ENCODE results near the gene ADH1A.
"Not testable (repeated sequence)": the region's sequence is repeated elsewhere in the genome, so short reads cannot be mapped to it uniquely, and the experiment has no call there.

ADH1A gene

DNA sequence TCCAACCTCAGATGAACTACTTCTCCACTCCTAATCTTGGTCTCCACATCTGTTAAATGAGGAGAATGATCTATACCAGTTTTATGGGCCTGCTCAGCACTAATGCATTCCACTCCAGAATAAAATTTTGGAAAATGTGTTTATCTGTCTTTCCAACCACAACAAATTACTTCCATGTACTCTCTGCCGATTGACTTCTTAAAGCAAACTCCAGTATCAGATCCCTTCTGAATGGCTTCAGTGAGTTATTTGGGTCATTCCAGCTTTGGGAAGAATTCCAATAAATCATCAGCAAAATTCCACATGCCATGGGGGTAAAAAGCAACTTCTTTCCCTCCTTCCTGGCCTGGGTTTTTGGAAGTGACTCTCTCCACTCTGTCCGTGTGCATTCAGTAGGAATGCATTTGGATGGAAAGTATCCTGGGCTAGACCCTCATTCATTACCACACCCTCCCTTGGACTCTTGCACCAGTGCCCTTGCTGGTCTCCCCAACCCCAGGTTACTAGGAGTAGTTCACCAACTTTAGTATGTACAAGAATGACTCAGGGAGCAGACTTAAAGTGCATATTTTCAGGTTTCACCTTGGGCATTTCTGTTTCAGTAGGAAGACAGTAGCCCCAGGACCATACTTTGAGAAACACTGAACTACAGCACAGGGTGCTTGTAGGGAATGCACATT, 56.3 kb downstream of the ADH1A start:
- Mint-ChIP-seq H3K36me3 (no peaks in the 10 kb centered on the region), H3K4me1 (no peaks in the 10 kb centered on the region), H3K9me3 (peaks cover 8% of the 10 kb centered on the region), H3K27ac (no peak overlapping the region), H3K4me3 (no peak overlapping the region)
- ATAC-seq (no peak), DNase-seq (ENCODE audit: low spot score in 2 of 2) (no peak)

DNA sequence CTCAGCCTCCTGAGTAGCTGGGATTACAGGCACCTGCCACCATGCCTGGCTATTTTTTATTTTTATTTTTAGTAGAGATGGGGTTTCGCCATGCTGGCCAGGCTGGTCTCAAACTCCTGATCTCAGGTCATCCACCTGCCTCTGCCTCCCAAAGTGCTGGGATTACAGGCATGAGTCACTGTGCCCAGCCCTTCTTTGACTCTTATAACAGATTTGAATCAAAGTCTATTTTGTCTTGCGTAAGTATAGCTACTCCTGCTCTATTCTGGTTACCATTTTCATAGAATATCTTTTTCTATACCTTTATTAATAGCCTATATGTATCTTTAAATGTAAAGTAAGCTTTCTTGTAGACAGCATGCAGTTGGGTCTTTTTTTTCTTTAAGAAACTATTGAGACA, 57.4 kb downstream of the ADH1A start:
- DNase-seq (ENCODE audit: low spot score in 2 of 2); H3K27ac Mint-ChIP-seq; ATAC-seq; H3K36me3 Mint-ChIP-seq; H3K4me1 Mint-ChIP-seq; H3K9me3 Mint-ChIP-seq; H3K4me3 Mint-ChIP-seq: not testable (repeated sequence)

- not testable (repeated sequence) for H3K9me3 Mint-ChIP-seq; DNase-seq (ENCODE audit: low spot score in 2 of 2); ATAC-seq; H3K36me3 Mint-ChIP-seq; H3K4me3 Mint-ChIP-seq; H3K27ac Mint-ChIP-seq; H3K4me1 Mint-ChIP-seq
Observed at GRCh38 chr4:99228706-99229105, 62.1 kb downstream of the ADH1A start.

DNA sequence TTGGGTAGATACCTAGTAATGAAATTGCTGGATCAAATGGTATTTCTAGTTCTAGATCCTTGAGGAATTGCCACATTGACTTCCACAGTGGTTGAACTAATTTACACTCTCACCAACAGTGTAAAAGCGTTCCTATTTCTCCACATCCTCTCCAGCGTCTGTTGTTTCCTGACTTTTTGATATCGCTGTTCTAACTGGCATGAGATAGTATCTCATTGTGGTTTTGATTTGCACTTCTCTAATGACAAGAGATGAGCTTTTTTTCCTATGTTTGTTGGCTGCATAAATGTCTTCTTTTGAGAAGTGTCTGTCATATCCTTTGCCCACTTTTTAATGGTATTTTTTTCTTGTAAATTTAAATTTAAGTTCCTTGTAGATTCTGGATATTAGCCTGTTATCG, 63.1 kb downstream of the ADH1A start:
- not testable (repeated sequence) for ATAC-seq; DNase-seq (ENCODE audit: low spot score in 2 of 2); H3K4me3 Mint-ChIP-seq; H3K27ac Mint-ChIP-seq; H3K4me1 Mint-ChIP-seq; H3K9me3 Mint-ChIP-seq; H3K36me3 Mint-ChIP-seq
